Stimulated activated CD4-positive, alpha-beta T cell treated with anti-CD3 and anti-CD28 coated beads, Interleukin-2, amount 100 ng/mL, for 4 hours (primary cell): ENCODE measurements around the gene ATG12.
"Not testable (repeated sequence)": the region's sequence is repeated elsewhere in the genome, so short reads cannot be mapped to it uniquely, and the experiment has no call there.

ENCODE experiments used
- DNase-seq: peaks from one replicate; pipeline ENCODE4 v3.0.0-alpha.2; 2020; ENCODE audit warnings: low read depth

ATG12 gene

GRCh38 chr5:115841382-115842088 is at the start of gene ATG12, which contains the start of gene AP3S1:
TSS of gene ATG12 (minus strand) at chr5:115841565. CDS start at chr5:115841552, 13 bp downstream.
TSS of gene AP3S1 (plus strand) at chr5:115841935. CDS start at chr5:115842038, 103 bp downstream.
- DNase-seq, result peak; percentile 84

DNA sequence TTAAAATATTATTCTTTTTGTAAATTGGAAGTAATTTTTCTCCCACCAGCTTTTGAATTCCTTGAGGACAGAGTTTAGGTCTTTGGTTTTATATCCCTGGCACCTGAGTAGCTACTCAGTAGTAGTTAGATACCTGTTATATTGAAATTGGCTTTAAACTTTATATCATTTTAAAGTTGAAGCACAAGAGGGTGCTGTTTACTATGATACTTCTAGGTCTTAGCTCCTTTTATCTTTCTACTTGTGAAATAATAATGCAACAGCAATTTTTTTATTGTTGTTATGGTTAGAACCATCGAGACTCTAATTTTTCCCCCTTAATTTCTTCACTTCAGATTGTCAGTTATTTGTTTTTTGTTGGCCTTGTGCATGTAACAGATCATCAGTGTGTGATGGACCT is 46.7 kb upstream of the ATG12 start:
- DNase-seq, result no peak

GRCh38 chr5:115885208-115885607 is 43.8 kb upstream of the ATG12 start:
- DNase-seq, result not testable (repeated sequence)

DNA sequence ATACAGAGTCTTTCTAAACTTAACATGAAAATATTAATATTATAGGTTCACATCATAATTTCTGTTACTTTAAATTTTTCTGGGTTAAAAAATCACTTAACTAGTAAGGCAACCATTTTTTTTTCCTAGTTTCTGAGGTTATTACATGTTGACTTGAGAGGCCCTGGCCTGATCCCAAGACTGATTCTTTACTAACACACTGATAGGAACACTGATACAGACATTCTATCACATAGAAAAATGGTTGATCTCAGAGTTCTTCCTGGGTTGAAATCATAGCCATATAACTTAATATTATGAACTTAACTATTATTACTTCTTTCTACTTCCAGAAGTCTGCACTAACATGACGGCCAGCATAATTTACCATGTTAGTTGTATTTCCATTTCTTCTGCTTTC is 43.3 kb upstream of the ATG12 start:
- DNase-seq, result no peak

DNA sequence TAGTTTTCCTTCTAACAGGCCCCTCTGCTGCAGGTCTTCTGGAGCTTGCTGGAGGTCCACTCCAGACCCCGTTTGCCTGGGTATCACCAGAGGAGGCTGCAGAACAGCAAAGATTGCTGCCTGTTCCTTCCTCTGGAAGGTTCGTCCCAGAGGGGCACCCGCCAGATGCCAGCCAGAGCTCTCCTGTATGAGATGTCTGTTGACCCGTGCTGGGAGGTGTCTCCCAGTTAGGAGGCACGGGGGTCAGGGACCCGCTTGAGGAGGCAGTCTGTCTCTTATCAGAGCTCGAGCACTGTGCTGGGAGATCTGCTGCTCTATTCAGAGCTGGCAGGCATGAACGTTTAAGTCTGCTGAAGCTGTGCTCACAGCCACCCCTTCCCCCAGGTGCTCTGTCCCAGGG is 41.1 kb upstream of the ATG12 start:
- not testable (repeated sequence) for DNase-seq

GRCh38 chr5:115877342-115877741 is 36.0 kb upstream of the ATG12 start:
- DNase-seq, result not testable (repeated sequence)

GRCh38 chr5:115875447-115875846 is 34.1 kb upstream of the ATG12 start:
- DNase-seq, result no peak

DNA sequence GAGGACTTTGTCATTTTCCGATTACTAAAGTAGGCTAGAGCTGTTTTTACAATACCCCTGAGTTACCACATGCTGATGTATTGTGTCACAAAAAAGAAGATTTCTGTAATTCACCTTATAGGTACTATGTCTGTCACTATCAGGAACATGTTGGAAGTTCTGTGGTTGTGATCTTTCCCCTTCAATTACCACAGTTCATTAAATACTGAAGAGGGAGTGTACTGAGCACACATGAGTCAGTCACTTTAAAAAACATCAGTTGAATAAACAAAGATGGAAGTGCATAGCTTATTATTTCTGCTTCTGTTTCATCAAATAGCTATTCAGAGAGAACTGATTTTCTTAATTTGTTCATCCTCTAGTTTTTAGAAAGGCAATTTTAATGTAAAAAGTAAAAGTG is 32.0 kb upstream of the ATG12 start:
- no peak for DNase-seq

- no peak for DNase-seq
Observed at GRCh38 chr5:115872447-115872846, 31.1 kb upstream of the ATG12 start.

DNA sequence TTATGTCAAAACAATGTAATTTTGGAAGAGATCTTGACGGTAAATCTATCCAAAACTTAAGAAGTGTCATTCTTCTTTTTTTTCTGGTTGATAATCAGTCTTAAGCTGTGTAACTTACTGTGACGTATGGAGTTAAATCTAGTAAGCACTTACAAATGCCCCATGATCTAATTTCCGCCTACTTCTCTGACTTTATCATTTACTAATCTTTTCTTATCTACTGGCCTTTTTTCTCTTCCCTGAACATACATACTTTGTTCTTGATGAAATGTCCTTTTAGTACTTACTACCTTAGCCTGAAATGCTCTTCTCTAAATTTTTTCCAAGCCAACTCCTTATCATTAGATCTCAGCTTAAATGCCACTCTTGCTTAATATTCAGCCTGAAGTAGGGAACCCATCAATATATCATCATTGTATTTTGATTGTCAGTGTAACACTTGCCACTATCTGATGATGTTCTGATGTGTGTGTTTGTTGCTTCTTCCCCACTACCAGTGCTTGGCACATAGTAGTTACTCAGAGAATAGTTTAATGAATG is 28.0 kb upstream of the ATG12 start:
- DNase-seq, result no peak

DNA sequence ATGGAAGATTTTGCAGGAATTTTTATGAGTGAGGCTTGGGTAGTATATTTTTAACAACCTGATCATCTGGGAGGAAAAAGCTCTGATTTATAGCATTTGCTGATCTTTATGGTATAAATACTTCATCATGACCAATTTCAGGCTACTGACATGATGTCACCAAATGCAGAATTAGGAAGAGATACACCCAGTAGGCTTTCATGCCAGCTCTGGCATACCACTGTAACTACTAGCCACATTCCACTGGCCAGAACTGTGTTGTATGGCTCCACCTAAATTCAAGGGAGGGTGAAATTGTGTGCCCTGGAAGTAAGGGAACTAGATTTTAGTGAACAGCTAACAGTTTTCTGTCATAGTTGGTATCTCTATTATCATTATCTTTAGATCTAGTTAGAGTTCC is 18.0 kb upstream of the ATG12 start:
- DNase-seq, result no peak

DNA sequence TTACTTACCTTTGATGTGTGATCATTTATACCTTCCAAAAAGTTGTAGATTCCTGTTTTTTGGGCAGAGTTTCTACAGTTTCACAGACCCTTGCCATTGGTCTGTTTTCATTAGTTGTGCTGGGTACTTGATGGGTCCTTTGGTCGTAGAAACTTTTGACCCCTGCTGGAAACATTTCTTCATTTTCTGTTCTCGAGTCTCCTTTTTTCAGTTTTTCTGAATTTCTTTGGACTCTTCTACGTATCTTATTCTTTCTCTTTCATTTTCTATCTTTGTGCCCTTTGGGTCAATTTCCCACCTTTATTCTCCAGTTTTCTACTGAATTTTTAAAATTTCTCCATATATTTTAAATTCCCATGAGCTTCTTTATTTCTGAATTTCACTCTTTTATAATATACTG is 17.0 kb upstream of the ATG12 start:
- DNase-seq, result no peak

- DNase-seq, result no peak
Observed at GRCh38 chr5:115857626-115858349, 16.4 kb upstream of the ATG12 start.

DNA sequence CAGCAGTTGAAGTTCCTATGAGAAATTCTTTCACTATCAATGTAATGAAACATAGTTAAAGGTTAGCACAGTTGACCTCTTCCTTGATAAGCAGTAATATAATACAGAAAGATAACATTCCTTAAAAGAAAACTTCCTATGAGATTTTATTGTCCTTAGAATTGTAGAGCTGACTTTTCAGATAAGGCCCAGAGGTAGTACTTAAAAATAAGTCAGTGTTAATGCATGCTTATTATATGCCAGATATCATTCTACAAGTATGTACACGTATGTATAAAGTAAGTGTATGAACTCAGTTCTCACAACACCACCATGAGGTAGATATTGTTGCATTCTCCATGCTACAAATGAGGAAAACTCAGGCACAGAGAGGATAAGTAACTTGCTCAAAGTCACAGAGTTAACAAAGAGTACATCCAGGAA is 15.7 kb upstream of the ATG12 start:
- DNase-seq, result no peak

GRCh38 chr5:115855959-115856358 is 14.6 kb upstream of the ATG12 start:
- DNase-seq, result no peak

- DNase-seq, result no peak
Observed at GRCh38 chr5:115854139-115854538, 12.8 kb upstream of the ATG12 start.

- no peak for DNase-seq
Observed at GRCh38 chr5:115850744-115851416, 9.5 kb upstream of the ATG12 start.

DNA sequence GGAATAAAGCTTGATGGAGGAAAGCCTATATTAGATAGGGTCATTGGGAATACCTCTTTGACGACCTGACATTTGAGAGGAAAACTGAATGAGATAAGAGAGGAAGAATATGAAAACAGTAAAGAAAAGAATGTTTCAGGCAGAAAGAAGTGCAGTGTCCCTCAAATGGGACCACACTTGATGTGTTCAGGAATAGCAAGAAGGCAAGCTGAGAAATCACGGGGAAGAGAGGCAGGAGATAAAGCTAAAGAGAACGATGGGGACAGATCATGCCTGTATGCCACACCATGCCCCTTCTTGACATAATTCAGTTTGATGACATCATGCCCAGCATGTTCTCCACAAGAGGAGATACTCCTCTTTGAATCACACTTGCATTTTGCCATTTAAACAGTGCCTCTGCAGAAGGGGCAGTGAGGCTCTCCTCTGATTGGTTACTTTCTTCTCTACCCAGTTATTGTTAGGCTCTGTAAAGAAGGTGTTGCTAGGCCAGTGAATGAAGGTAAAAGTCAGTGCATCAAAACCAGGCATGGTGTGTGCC is 8.0 kb upstream of the ATG12 start:
- DNase-seq, result no peak

DNA sequence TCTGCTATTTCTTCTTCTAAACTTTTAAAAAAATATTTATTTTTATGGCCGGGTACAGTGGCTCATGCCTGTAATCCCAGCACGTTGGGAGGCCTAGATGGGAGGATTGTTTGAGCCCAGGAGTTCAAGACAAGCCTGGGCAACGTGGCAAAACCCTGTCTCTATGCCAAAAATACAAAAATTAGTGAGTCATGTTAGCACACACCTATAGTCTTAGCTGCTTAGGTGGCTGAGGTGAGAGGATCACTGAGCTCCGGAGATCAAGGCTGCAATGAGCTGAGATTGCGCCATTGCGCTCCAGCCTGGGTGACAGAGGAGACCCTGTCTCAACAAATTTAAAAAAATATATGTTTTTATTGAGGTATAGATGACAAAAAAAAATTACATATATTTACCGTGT is 5.9 kb upstream of the ATG12 start:
- no peak for DNase-seq

GRCh38 chr5:115844321-115844817 is 3.0 kb upstream of the ATG12 start:
- no peak for DNase-seq

DNA sequence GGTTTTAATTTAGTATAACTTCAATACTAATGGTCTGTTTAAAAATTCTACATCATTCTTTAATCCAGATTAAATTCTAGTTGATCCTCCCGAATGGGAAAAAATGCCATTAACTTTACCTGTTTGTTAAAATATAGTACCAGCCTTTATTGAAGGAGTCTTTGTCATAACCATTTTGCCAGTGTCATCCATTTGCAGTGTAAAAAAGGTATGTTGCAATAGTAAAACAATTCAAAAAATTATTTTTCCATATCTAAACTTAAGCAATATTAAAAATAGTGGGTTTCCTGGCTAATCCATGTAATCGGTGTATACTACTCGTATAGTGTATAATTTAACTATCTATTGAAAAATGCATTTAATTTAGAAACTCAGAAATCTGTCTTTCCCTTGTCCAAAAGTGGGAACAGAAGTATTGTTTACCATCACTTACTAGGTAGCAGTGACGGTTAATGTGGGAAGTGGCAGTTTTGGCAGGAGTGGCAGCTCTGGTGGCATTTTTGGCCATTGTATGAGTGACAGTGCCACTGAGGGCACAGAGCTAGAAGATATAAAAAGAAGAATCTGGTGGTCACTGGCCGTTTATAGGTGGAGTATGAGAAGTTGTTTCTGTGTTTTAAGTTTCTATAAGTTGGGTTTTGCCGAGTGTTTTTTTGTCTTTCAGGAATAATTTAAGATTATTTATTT is 2.2 kb upstream of the ATG12 start:
- no peak for DNase-seq

DNA sequence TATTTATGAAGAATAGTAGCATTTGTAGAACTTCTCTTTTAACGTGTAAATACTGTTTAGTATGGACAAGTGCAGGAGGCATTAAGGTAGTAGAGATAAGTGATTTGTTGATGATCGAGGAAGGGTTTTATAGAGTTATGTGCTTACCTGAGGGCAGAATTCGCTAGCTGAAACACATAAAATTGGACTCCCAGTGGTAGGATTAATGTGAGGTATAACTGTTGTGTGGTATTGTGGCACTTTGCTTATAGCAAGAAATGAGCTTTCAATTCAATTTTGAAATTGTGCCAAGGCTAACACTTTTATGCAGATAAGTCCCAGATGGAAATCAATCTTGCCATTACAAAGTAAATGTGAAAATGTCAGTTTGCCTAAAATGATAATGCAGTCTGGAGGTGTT is 1.6 kb upstream of the ATG12 start:
- no peak for DNase-seq
